ENCODE measurements around the gene AQP5.

- TF ChIP-seq POLR2A (IDR thresholded peaks at IDR 0.05) (no peak), CTCF (IDR thresholded peaks at IDR 0.05) (no peak)
Observed at GRCh38 chr12:49932533-49933130, 29.0 kb upstream of the AQP5 start.
